Measurements from ENCODE around the gene NVL. TPM values are rescaled to one million over a fixed set of nuclear protein-coding genes. Genes with fewer than 3 reads are reported as not detected.

Gene NVL
- total and polyA plus RNA-seq, 2 donors (not counting 3 experiments of a cell fraction or from before 2014, with no cell fraction given) = 16.7 to 30.3 TPM

DNA sequence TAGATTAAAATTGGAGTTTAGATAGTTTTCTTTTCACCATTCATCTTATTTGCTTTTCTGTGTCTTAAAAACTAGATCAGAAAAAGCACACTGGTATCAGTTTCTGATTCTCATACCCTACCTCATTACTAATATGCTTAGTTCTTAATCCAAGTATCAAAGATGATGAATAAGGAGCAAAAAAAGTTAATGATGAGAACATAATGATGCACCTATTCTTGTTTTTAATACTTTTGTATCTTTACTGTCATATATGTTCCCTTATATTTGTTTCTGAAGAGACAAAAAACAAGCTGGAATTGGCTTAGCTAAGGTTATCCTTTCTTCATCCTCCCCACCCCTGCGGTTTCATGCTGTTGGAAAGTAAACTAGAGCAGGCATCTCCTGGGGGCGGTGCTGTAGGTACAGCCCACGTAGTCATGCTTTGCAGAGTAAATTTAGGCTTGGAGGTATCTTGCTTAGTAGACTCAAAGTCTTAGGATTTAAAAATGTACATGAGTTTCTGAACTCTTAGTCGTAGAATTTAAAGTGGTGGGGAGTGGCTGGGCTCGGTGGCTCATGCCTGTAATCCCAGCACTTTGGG lies 43.1 kb upstream of the NVL start:
- DNase-seq (ENCODE audit: low read depth, low spot score) (no peak), FAIRE-seq (no peak)
- Histone ChIP-seq H3K27me3 (ENCODE audit: control insufficient read depth in 2 of 2, insufficient read depth in 2 of 2, low read length in 2 of 2) (no peaks in the 10 kb centered on the region), H3K79me2 (ENCODE audit: control insufficient read depth, insufficient read depth, low read length) (peaks cover 10% of the 10 kb centered on the region), H3K4me1 (ENCODE audit: control insufficient read depth, extremely low read depth, insufficient read depth, low read length) (no peaks in the 10 kb centered on the region), H2AFZ (ENCODE audit: low read depth, low read length) (no peak overlapping the region), H3K9me3 (replicated peaks; ENCODE audit: control insufficient read depth, insufficient read depth, low read length) (no peaks in the 10 kb centered on the region), H3K9me1 (replicated peaks; ENCODE audit: control insufficient read depth, extremely low read depth, insufficient read depth, low read length) (no peaks in the 10 kb centered on the region), H3K4me3 (replicated peaks in 1 of 3; ENCODE audit: insufficient read depth in 1 of 3, low read depth in 1 of 3, low read length in 3 of 3) (no peak overlapping the region), H4K20me1 (replicated peaks; ENCODE audit: control insufficient read depth, extremely low read depth, insufficient read depth, low read length) (no peaks in the 10 kb centered on the region), H3K27ac (ENCODE audit: insufficient read depth, low read depth, low read length) (no peak overlapping the region), H3K9ac (replicated peaks; ENCODE audit: extremely low read depth, insufficient read depth, low read length) (no peak overlapping the region), H3K36me3 (ENCODE audit: control insufficient read depth in 2 of 2, extremely low read depth in 1 of 2, insufficient read depth in 2 of 2, low read length in 2 of 2) (peaks cover 19 to 25% of the 10 kb centered on the region in 2 experiments), H3K4me2 (ENCODE audit: insufficient read depth, low read length) (no peak overlapping the region)
- intact Hi-C loops (cut with micrococcal nuclease) = no loop called here
- TF ChIP-seq JUN (IDR thresholded peaks at IDR 0.05; ENCODE audit: borderline replicate concordance, insufficient read depth, insufficient read length, low read depth) (no peak), GATA2 (IDR thresholded peaks at IDR 0.05; ENCODE audit: insufficient read depth, insufficient read length, low read depth, low read length) (no peak), MYC (IDR thresholded peaks at IDR 0.05; ENCODE audit: low read depth, low read length) (no peak), FOS (IDR thresholded peaks at IDR 0.05; ENCODE audit: borderline replicate concordance, insufficient read depth, low read length) (no peak), EZH2 (IDR thresholded peaks at IDR 0.05; ENCODE audit: borderline replicate concordance, low read depth, low read length, severe bottlenecking) (no peak), POLR2A (IDR thresholded peaks at IDR 0.05; ENCODE audit: low read depth, low read length) (no peak)
- TF ChIP-seq, protein P1, sequence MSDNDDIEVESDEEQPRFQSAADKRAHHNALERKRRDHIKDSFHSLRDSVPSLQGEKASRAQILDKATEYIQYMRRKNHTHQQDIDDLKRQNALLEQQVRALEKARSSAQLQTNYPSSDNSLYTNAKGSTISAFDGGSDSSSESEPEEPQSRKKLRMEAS (IDR thresholded peaks at IDR 0.05; ENCODE audit: insufficient read depth, insufficient read length) = no peak
- dilution Hi-C loops (cut with MboI; ENCODE audit: extremely low pct_ligation_motif_present, low sequenced_read_pairs) = no loop called here
- BruUV-seq (replicated peaks) = no TSS peak
- POLR2A ChIA-PET = no interaction called here
- CTCF ChIA-PET = no interaction called here

DNA sequence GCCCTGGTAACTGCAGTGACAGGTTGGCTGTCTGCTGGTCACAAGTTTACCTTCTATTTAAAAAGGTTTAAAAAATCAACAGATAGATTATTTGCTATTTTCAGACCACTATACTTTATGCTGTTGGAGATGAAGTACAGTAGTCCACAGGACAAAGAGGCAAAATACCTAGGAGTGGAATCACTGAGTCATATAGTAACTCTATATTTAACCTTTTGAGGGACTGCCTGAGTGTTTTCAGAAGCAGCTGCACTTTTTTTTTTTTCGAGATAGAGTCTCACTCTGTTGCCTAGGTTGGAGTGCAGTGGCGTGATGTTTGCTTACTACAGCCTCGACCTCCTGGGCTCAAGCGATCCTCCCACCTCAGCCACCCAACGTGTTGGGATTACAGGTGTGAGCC lies 38.4 kb upstream of the NVL start:
- Histone ChIP-seq H3K9ac (replicated peaks; ENCODE audit: extremely low read depth, insufficient read depth, low read length) (no peak overlapping the region), H3K4me2 (ENCODE audit: insufficient read depth, low read length) (no peak overlapping the region), H3K36me3 (ENCODE audit: control insufficient read depth in 2 of 2, extremely low read depth in 1 of 2, insufficient read depth in 2 of 2, low read length in 2 of 2) (peaks cover 14 to 19% of the 10 kb centered on the region in 2 experiments), H3K4me3 (replicated peaks in 1 of 3; ENCODE audit: insufficient read depth in 1 of 3, low read depth in 1 of 3, low read length in 3 of 3) (no peak overlapping the region), H3K4me1 (ENCODE audit: control insufficient read depth, extremely low read depth, insufficient read depth, low read length) (no peaks in the 10 kb centered on the region), H3K9me1 (replicated peaks; ENCODE audit: control insufficient read depth, extremely low read depth, insufficient read depth, low read length) (no peaks in the 10 kb centered on the region), H3K27ac (ENCODE audit: insufficient read depth, low read depth, low read length) (no peak overlapping the region), H4K20me1 (replicated peaks; ENCODE audit: control insufficient read depth, extremely low read depth, insufficient read depth, low read length) (no peaks in the 10 kb centered on the region), H2AFZ (ENCODE audit: low read depth, low read length) (no peak overlapping the region), H3K9me3 (replicated peaks; ENCODE audit: control insufficient read depth, insufficient read depth, low read length) (no peaks in the 10 kb centered on the region), H3K79me2 (ENCODE audit: control insufficient read depth, insufficient read depth, low read length) (peaks cover 25% of the 10 kb centered on the region), H3K27me3 (ENCODE audit: control insufficient read depth in 2 of 2, insufficient read depth in 2 of 2, low read length in 2 of 2) (no peaks in the 10 kb centered on the region)
- DNase-seq (ENCODE audit: low read depth, low spot score) (no peak), FAIRE-seq (no peak)
- POLR2A ChIA-PET = no interaction called here
- dilution Hi-C loops (cut with MboI; ENCODE audit: extremely low pct_ligation_motif_present, low sequenced_read_pairs) = no loop called here
- TF ChIP-seq EZH2 (IDR thresholded peaks at IDR 0.05; ENCODE audit: borderline replicate concordance, low read depth, low read length, severe bottlenecking) = no peak
- TF ChIP-seq FOS (IDR thresholded peaks at IDR 0.05; ENCODE audit: borderline replicate concordance, insufficient read depth, low read length) = no peak
- TF ChIP-seq, protein P1 (IDR thresholded peaks at IDR 0.05; ENCODE audit: insufficient read depth, insufficient read length) = no peak
- TF ChIP-seq POLR2A (IDR thresholded peaks at IDR 0.05; ENCODE audit: low read depth, low read length) = no peak
- TF ChIP-seq MYC (IDR thresholded peaks at IDR 0.05; ENCODE audit: low read depth, low read length) = no peak
- no peak for TF ChIP-seq GATA2 (IDR thresholded peaks at IDR 0.05; ENCODE audit: insufficient read depth, insufficient read length, low read depth, low read length)
- no peak for TF ChIP-seq JUN (IDR thresholded peaks at IDR 0.05; ENCODE audit: borderline replicate concordance, insufficient read depth, insufficient read length, low read depth)
- TF ChIP-seq, protein P2, sequence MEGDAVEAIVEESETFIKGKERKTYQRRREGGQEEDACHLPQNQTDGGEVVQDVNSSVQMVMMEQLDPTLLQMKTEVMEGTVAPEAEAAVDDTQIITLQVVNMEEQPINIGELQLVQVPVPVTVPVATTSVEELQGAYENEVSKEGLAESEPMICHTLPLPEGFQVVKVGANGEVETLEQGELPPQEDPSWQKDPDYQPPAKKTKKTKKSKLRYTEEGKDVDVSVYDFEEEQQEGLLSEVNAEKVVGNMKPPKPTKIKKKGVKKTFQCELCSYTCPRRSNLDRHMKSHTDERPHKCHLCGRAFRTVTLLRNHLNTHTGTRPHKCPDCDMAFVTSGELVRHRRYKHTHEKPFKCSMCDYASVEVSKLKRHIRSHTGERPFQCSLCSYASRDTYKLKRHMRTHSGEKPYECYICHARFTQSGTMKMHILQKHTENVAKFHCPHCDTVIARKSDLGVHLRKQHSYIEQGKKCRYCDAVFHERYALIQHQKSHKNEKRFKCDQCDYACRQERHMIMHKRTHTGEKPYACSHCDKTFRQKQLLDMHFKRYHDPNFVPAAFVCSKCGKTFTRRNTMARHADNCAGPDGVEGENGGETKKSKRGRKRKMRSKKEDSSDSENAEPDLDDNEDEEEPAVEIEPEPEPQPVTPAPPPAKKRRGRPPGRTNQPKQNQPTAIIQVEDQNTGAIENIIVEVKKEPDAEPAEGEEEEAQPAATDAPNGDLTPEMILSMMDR (IDR thresholded peaks at IDR 0.05; ENCODE audit: extremely low read depth in 1 of 2, insufficient read depth in 1 of 2, low read depth in 1 of 2, low read length in 2 of 2) = no peak
- TF ChIP-seq POLR2AphosphoS5 (IDR thresholded peaks at IDR 0.05; ENCODE audit: insufficient read depth, low read depth, low read length) = no peak
- no TSS peak for BruUV-seq (replicated peaks)
- CTCF ChIA-PET = interaction anchor here (1.2 kb wide), 1 partner anchor 252 kb away, joined by 3 read pairs; no protein-coding TSS in a partner anchor
- intact Hi-C loops (cut with micrococcal nuclease) = no loop called here

All from endothelial cell of umbilical vein (primary cell).